NCI-H187 (cell line): ENCODE data around the gene APOA1.
A peak's percentile ranks its signal among the peaks of the same experiment; 100 is the strongest.

Experiments used
- DNase-seq, 2 experiments: peaks; one replicate each; lab custom pipeline; 2025; lab: John Stamatoyannopoulos, UW

Gene APOA1

GRCh38 chr11:116788534-116788933 is 48.9 kb downstream of the APOA1 start:
- DNase-seq: no peak

GRCh38 chr11:116787786-116788486 is 49.5 kb downstream of the APOA1 start, which contains the start of gene ZPR1:
TSS of gene ZPR1 (minus strand) at chr11:116788023. CDS start at chr11:116787990, 33 bp downstream.
- peak in 1 of 2 experiments; percentile 21 for DNase-seq

DNA sequence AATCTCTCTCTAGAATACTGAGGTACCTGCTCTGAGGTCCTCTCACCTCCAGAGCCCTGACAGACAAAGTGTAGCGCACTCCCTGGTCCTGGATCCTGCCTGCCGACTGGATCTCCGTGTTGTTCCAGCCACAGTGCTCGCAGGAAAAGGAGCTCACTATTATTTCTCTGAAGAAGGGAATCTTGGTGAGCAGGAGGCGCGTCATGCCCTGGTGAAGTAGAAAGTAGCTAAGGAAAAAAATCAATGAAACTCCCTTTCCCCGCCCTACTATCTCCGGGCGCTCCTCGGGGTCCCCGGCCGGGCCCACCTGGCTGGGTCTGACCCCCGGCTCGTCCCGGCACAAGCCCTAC is 50.0 kb downstream of the APOA1 start:
- DNase-seq: no peak

GRCh38 chr11:116786966-116787365 is 50.5 kb downstream of the APOA1 start:
- no peak for DNase-seq

- DNase-seq: no peak
Measured at GRCh38 chr11:116786326-116786725, 51.1 kb downstream of the APOA1 start.
